Sigmoid colon (tissue), 7 donors: ENCODE results near the gene LAGE3. TPM values are rescaled to one million over a fixed set of nuclear protein-coding genes. Genes with fewer than 3 reads are reported as not detected.

Experiments used
- DNase-seq: peaks from one replicate; pipeline ENCODE4 v3.0.0-alpha.2; 2019
- H3K27ac ChIP-seq, 4 donors: fragments of 200-600 bp; sonication (generic); one replicate each; pipeline ENCODE4 v1.5.1; 2016 to 2019; ENCODE audit warnings: mild to moderate bottlenecking in 1 of 4
- H3K27me3 ChIP-seq, 3 donors: fragments of 200-600 bp; sonication (generic); one replicate each; pipeline ENCODE4 v1.5.1; 2019; ENCODE audit warnings: mild to moderate bottlenecking in 1 of 3
- H3K36me3 ChIP-seq, 4 donors: fragments of 200-600 bp; sonication (generic); one replicate each; pipeline ENCODE4 v1.5.1; 2016 to 2019
- H3K4me1 ChIP-seq, 4 donors: fragments of 200-600 bp; sonication (generic); one replicate each; pipeline ENCODE4 v1.5.1; 2017 to 2019
- H3K4me3 ChIP-seq, 4 donors: fragments of 200-600 bp; sonication (generic); one replicate each; pipeline ENCODE4 v1.5.1; 2017 to 2019; ENCODE audit warnings: mild to moderate bottlenecking in 2 of 4, moderate library complexity in 1 of 4
- H3K9me3 ChIP-seq, 4 donors: fragments of 200-600 bp in 3 of 4; sonication (generic) in 3 of 4; one replicate each; pipeline versions ENCODE4 v1.5.1 to v1.6.1; 2013 to 2019
- CTCF ChIP-seq, 4 experiments: fragments of 450-650 bp in 3 of 4; fragments of 200-600 bp in 1 of 4; IDR thresholded peaks; one replicate each; pipeline ENCODE4 v1.5.1; 2016 to 2019; ENCODE audit warnings: antibody characterized with exemption in 4 of 4, mild to moderate bottlenecking in 3 of 4, moderate library complexity in 2 of 4
- EP300 ChIP-seq, 4 donors: sonication (generic); formaldehyde crosslinking; IDR thresholded peaks; one replicate each; pipeline ENCODE4 v1.6.1; 2017; ENCODE audit warnings: antibody characterized with exemption in 4 of 4
- POLR2A ChIP-seq, 2 donors: fragments of 450-650 bp; IDR thresholded peaks; one replicate each; pipeline ENCODE4 v1.6.1; 2016; ENCODE audit warnings: antibody characterized with exemption in 2 of 2, mild to moderate bottlenecking in 2 of 2, moderate library complexity in 2 of 2
- POLR2AphosphoS5 ChIP-seq, 4 donors: sonication (generic); formaldehyde crosslinking; IDR thresholded peaks; one replicate each; pipeline ENCODE4 v1.6.1; 2017; ENCODE audit warnings: antibody characterized with exemption in 4 of 4
- WGBS, 2 donors: extraction: QIAGEN DNeasy Blood & Tissue Kit; methylation state at CpG; one replicate each; pipeline ENCODE4 v1.1.7; 2013; 5-methylcytosine and 5-hydroxymethylcytosine counted together
- intact Hi-C: fragments of 100-400 bp; cut with DNase I; formaldehyde crosslinking; loops from one replicate; pipeline ENCODE4 v1.15.1; 2023
- polyA plus RNA-seq, 3 donors: library from polyadenylated mRNA; stranded (reverse); fragments of 200-250 nt; gene quantifications; one replicate each; pipeline ENCODE4 v1.2.3, GENCODE V29; 2013
- total RNA-seq, 4 donors: library from RNA; depleted of rRNA; stranded (reverse); fragments of >200 nt; gene quantifications; one replicate each; pipeline ENCODE4 v1.1.0, GENCODE V29; 2016
- donor health status: healthy with polysubstance abuse.
- donor health status: Bipolar disorder and iron deficiency.
- donor health status: healthy.

The LAGE3 gene
- total and polyA plus RNA-seq, 7 donors: 12.7 to 32.7 (median 21.6) TPM

- DNase-seq: no peak
- no peak overlapping the region for H3K4me3 ChIP-seq
- H3K4me1 ChIP-seq: peaks cover 0 to 2% (median under 1%) of the 10 kb centered on the region in 4 donors
- intact Hi-C loops: no loop called here
- no peak overlapping the region for H3K27ac ChIP-seq
- H3K27me3 ChIP-seq: no peaks in the 10 kb centered on the region
- WGBS, 2 donors: 62 to 78% methylated on average over 28 of the region's 28 CpGs
- TF ChIP-seq POLR2AphosphoS5 (IDR thresholded peaks at IDR 0.05): no peak
- no peak for TF ChIP-seq POLR2A (IDR thresholded peaks at IDR 0.05)
- no peak for TF ChIP-seq EP300 (IDR thresholded peaks at IDR 0.05)
- H3K36me3 ChIP-seq: peaks cover 0 to 20% (median 10%) of the 10 kb centered on the region in 4 donors
- no peaks in the 10 kb centered on the region for H3K9me3 ChIP-seq
These were observed 6.1 kb downstream of the LAGE3 start for GRCh38 chrX:154472685-154473632.

DNA sequence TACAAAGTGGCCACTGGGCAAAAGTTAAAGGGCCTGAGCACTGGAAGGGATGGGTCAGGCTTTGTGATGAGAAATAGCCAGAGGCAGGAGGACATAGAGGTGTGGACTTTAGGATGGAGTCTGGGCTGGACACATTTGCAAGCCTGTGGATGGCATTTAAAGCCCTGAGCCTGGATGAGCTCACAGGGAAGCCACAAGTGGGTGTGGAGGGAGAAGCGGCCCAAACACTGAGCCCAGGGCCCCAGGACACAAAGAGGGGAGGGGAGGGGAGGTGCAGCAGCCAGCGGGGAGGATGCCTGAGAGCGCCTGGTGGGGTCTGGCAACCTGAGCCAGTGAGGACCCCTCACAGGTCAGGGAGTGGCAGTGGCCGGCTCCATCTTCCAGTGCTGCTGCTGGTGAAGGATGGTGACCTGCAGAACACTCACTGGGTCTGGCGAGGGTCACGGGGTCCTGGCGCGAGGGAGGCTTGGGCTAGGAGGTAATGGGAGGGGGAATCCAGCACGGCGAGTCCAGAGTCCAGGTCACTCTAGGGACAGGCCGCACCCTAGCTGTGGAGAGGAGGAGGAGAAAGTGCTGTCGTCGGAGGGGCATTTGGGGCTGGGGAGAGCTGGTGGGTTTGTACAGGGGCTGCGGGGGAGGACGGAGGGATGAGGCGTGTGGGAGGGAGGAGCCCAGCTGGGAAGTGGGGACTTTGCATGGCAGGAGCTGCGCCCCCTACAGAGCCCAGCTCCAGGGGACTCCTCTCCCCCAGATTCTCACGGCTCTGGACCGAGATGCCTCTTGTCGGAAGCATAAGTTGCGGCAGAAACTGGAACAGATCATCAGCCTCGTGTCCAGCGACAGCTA lies 7.0 kb downstream of the LAGE3 start:
- Histone ChIP-seq H3K4me1 (no peaks in the 10 kb centered on the region), H3K4me3 (no peak overlapping the region), H3K9me3 (no peaks in the 10 kb centered on the region), H3K27me3 (no peaks in the 10 kb centered on the region), H3K36me3 (peaks cover 0 to 25% (median 12%) of the 10 kb centered on the region in 4 donors), H3K27ac (no peak overlapping the region)
- no peak for DNase-seq
- intact Hi-C loops: no loop called here
- 67 to 88% methylated on average over 23 of the region's 23 CpGs for WGBS, 2 donors
- no peak for TF ChIP-seq EP300 (IDR thresholded peaks at IDR 0.05)

DNA sequence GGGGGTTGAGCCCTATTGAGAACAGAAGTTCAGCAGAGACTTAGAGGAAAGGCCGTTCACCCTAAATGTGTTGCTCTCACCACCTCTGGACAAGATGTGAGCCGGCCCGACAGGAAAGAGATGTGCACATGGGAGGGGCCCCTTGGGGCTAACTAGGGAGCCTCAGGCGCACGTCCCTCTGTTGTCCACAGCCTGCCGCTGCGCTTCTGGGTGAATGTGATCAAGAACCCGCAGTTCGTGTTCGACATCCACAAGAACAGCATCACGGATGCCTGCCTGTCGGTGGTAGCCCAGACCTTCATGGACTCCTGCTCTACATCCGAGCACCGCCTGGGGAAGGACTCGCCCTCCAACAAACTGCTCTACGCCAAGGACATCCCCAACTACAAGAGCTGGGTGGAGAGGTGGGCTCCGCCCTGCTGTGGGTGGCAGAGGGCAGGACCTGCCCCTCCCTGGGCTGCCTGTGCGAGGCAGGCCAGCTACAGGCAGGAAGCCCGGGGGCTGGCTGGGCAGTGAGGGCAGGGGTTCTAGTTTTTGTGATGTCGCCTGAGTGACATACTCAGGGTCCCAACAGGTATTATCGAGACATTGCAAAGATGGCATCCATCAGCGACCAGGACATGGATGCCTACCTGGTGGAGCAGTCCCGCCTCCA lies 8.0 kb downstream of the LAGE3 start:
- Histone ChIP-seq H3K4me3 (no peak overlapping the region), H3K27ac (no peak overlapping the region), H3K9me3 (no peaks in the 10 kb centered on the region), H3K36me3 (peaks cover 0 to 31% (median 13%) of the 10 kb centered on the region in 4 donors), H3K27me3 (no peaks in the 10 kb centered on the region), H3K4me1 (no peaks in the 10 kb centered on the region)
- intact Hi-C loops: no loop called here
- no peak for DNase-seq
- no peak for TF ChIP-seq POLR2A (IDR thresholded peaks at IDR 0.05)
- TF ChIP-seq CTCF (IDR thresholded peaks at IDR 0.05): no peak
- no peak for TF ChIP-seq EP300 (IDR thresholded peaks at IDR 0.05)
- TF ChIP-seq POLR2AphosphoS5 (IDR thresholded peaks at IDR 0.05): no peak
- 88 to 94% methylated on average over 22 to 23 of the region's 23 CpGs for WGBS, 2 donors

GRCh38 chrX:154470434-154470833 lies 8.6 kb downstream of the LAGE3 start:
- no peak for DNase-seq
- H3K36me3 ChIP-seq: peaks cover 0 to 31% (median 14%) of the 10 kb centered on the region in 4 donors
- H3K4me3 ChIP-seq: no peak overlapping the region
- intact Hi-C loops: no loop called here
- no peak overlapping the region for H3K27ac ChIP-seq
- H3K9me3 ChIP-seq: no peaks in the 10 kb centered on the region
- no peaks in the 10 kb centered on the region for H3K4me1 ChIP-seq
- no peak for TF ChIP-seq CTCF (IDR thresholded peaks at IDR 0.05)
- no peak for TF ChIP-seq EP300 (IDR thresholded peaks at IDR 0.05)
- no peak for TF ChIP-seq POLR2AphosphoS5 (IDR thresholded peaks at IDR 0.05)
- TF ChIP-seq POLR2A (IDR thresholded peaks at IDR 0.05): no peak
- 95% methylated on average over 14 of the region's 14 CpGs for WGBS, 2 donors
- H3K27me3 ChIP-seq: no peaks in the 10 kb centered on the region

DNA sequence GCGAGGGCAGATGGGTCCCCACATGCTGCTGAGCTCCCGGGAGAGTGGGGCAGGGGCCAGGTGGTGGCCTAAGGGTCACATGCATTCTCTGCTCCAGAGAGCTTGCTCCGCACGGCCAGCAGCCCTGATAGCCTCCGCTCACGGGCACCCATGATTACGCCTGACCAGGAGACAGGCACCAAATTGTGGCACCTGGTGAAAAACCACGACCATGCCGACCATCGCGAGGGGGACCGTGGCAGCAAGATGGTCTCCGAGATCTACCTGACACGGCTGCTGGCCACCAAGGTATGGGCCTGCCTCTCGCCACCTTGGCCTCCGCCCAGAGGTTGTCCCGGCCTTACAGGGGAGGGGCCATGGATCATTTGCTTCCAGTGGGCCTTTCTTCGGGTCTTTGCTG lies 9.2 kb downstream of the LAGE3 start:
- 94 to 95% methylated on average over 18 of the region's 18 CpGs for WGBS, 2 donors
- H3K36me3 ChIP-seq: peaks cover 0 to 31% (median 14%) of the 10 kb centered on the region in 4 donors
- no peaks in the 10 kb centered on the region for H3K27me3 ChIP-seq
- no peak overlapping the region for H3K27ac ChIP-seq
- no peaks in the 10 kb centered on the region for H3K9me3 ChIP-seq
- no peak overlapping the region for H3K4me3 ChIP-seq
- no peaks in the 10 kb centered on the region for H3K4me1 ChIP-seq
- TF ChIP-seq POLR2A (IDR thresholded peaks at IDR 0.05) (no peak), EP300 (IDR thresholded peaks at IDR 0.05) (no peak), CTCF (IDR thresholded peaks at IDR 0.05) (no peak), POLR2AphosphoS5 (IDR thresholded peaks at IDR 0.05) (no peak)
- DNase-seq: no peak
- intact Hi-C loops: no loop called here
